AML-193 (cell line): Measurements from ENCODE around the gene PDLIM1.

Source experiments
- DNase-seq, 2 experiments: peaks; one replicate each; lab custom pipeline; 2025; lab: John Stamatoyannopoulos, UW

PDLIM1 gene

GRCh38 chr10:95290461-95291364 lies at the start of gene PDLIM1:
TSS of gene PDLIM1 (minus strand) at chr10:95291003. CDS start at chr10:95290915, 88 bp downstream.
- DNase-seq = no peak

GRCh38 chr10:95339863-95340262 lies 49.1 kb upstream of the PDLIM1 start:
- DNase-seq = no peak

GRCh38 chr10:95337423-95338160 lies 46.8 kb upstream of the PDLIM1 start:
- DNase-seq = no peak

GRCh38 chr10:95336702-95337101 lies 45.9 kb upstream of the PDLIM1 start:
- DNase-seq = no peak

- DNase-seq = no peak
These were observed 45.3 kb upstream of the PDLIM1 start for GRCh38 chr10:95335933-95336699.

- no peak for DNase-seq
These were observed 44.0 kb upstream of the PDLIM1 start for GRCh38 chr10:95334805-95335144.

- no peak for DNase-seq
These were observed 43.4 kb upstream of the PDLIM1 start for GRCh38 chr10:95333997-95334804.

GRCh38 chr10:95332666-95333249 lies 42.0 kb upstream of the PDLIM1 start:
- DNase-seq = no peak

GRCh38 chr10:95331596-95332130 lies 40.9 kb upstream of the PDLIM1 start:
- DNase-seq = no peak

- no peak for DNase-seq
These were observed 40.2 kb upstream of the PDLIM1 start for GRCh38 chr10:95330966-95331453.

- no peak for DNase-seq
These were observed 38.5 kb upstream of the PDLIM1 start for GRCh38 chr10:95329296-95329695.

- no peak for DNase-seq
These were observed 37.2 kb upstream of the PDLIM1 start for GRCh38 chr10:95328013-95328412.

GRCh38 chr10:95327367-95327766 lies 36.6 kb upstream of the PDLIM1 start:
- DNase-seq = no peak

- no peak for DNase-seq
These were observed 35.6 kb upstream of the PDLIM1 start for GRCh38 chr10:95326396-95326795.

- no peak for DNase-seq
These were observed 35.1 kb upstream of the PDLIM1 start for GRCh38 chr10:95325863-95326262.

GRCh38 chr10:95324436-95325268 lies 33.8 kb upstream of the PDLIM1 start:
- DNase-seq = no peak

- no peak for DNase-seq
These were observed 30.9 kb upstream of the PDLIM1 start for GRCh38 chr10:95321554-95322301.

- DNase-seq = no peak
These were observed 28.4 kb upstream of the PDLIM1 start for GRCh38 chr10:95319239-95319638.

- no peak for DNase-seq
These were observed 24.7 kb upstream of the PDLIM1 start for GRCh38 chr10:95315509-95315908.
